Activated CD4-positive, alpha-beta memory T cell treated with anti-CD3 and anti-CD28 coated beads for 36 hours (primary cell): ENCODE measurements around the gene GHDC. TPM values are rescaled to one million over a fixed set of nuclear protein-coding genes. Genes with fewer than 3 reads are reported as not detected.
A peak's percentile ranks its signal among the peaks of the same experiment; 100 is the strongest.
"Not testable (repeated sequence)": the region's sequence is repeated elsewhere in the genome, so short reads cannot be mapped to it uniquely, and the experiment has no call there.

ENCODE experiments used
- CTCF ChIA-PET: fragments of 350-600 bp; sonication (Branson Sonifier 250); formaldehyde crosslinking; loops from one replicate; lab custom pipeline; 2021; ENCODE audit warnings: antibody characterized with exemption, inconsistent platforms; lab: Charles Lee
- POLR2A ChIA-PET: fragments of 350-600 bp; sonication (Branson Sonifier 250); formaldehyde crosslinking; loops from one replicate; lab custom pipeline; 2021; ENCODE audit warnings: antibody characterized with exemption; lab: Charles Lee
- DNase-seq: peaks from one replicate; pipeline ENCODE4 v3.0.0-alpha.2; 2020
- H3K27ac Mint-ChIP-seq: one replicate; pipeline ENCODE4 v1.8.0; 2021; ENCODE audit warnings: mixed read lengths
- H3K27me3 Mint-ChIP-seq: one replicate; pipeline ENCODE4 v1.8.0; 2021; ENCODE audit warnings: mixed read lengths
- H3K36me3 Mint-ChIP-seq: one replicate; pipeline ENCODE4 v1.8.0; 2021; ENCODE audit warnings: mixed read lengths
- H3K4me1 Mint-ChIP-seq: one replicate; pipeline ENCODE4 v1.8.0; 2021; ENCODE audit warnings: low read depth, mixed read lengths
- H3K4me3 Mint-ChIP-seq: one replicate; pipeline ENCODE4 v1.8.0; 2021; ENCODE audit warnings: mild to moderate bottlenecking, mixed read lengths
- H3K9me3 Mint-ChIP-seq: one replicate; pipeline ENCODE4 v1.8.0; 2021; ENCODE audit warnings: mixed read lengths
- intact Hi-C: fragments of 100-400 bp; cut with micrococcal nuclease; formaldehyde crosslinking; loops from one replicate; pipeline ENCODE4 v1.15.1; 2023
- total RNA-seq, 2 experiments: library from RNA; stranded (reverse); gene quantifications; one replicate each; pipeline ENCODE4 v1.2.3, GENCODE V29; 2021

The GHDC gene
- total RNA-seq, 2 experiments from 2014 or later = 13.1 to 13.5 TPM

DNA sequence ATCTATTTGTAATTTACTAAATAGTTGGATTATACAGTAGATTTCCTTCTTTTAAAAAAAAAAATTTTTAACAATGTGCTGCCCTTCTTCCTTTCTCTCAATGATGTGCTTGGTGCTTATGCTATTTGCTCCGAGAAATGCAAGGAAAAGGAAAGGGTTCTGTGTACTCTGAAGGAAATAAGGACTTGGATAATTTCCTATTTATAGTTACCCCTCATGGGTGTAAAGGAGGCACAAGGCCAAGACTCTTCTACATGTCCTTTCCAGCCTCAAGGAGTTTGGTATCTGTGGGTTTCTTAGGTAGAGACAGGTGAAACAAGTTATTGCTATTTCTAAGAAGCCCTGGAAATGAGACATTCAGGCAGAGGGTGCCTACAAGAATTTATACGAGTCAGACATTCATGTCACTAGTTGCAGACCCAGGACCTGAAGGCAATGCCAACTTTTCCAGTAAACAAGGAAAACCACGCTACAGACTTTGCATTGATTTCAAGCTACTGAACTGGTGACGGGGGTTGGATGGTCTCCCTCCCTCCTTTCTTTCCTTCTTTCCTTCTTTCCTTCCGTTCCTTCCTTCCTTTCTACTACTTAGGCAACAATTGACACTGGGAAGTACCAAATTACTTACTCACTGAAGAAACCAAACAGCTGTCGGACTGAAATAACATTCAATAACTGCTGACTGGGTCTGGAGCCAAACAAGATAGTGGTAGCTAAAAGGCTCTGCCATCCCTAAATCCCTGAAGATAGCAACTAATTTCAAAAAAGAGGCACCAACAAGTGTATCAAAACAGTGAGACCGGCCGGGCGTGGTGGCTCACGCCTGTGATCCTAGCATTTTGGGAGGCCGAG is 33.8 kb upstream of the GHDC start:
- ChIA-PET CTCF (no interaction called here), POLR2A (no interaction called here)
- Mint-ChIP-seq H3K27ac (peak overlapping the region; percentile 71), H3K9me3 (no peaks in the 10 kb centered on the region), H3K4me1 (peaks cover 29% of the 10 kb centered on the region), H3K27me3 (no peaks in the 10 kb centered on the region), H3K36me3 (peaks cover 30% of the 10 kb centered on the region), H3K4me3 (no peak overlapping the region)
- intact Hi-C loops = no loop called here
- no peak for DNase-seq

DNA sequence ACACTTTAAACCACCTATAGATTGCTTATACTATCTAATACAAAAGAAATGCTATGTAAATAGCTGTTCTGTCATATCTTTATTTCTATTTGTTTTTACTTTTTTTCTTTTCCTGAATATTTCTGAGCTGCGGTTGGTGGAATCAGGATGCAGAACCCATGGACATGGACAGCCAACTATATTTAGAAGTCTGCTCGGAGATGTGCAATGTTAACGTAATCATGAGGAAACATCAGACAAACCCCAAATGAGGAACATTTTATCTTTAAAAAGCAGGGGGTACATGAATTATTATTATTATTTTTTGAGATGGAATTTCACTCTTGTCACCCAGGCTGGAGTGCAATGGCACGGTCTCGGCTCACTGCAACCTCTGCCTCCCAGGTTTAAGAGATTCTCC is 31.4 kb upstream of the GHDC start:
- Mint-ChIP-seq H3K36me3 (peaks cover 39% of the 10 kb centered on the region), H3K4me3 (no peak overlapping the region), H3K27me3 (no peaks in the 10 kb centered on the region), H3K9me3 (no peaks in the 10 kb centered on the region), H3K27ac (no peak overlapping the region), H3K4me1 (peaks cover 24% of the 10 kb centered on the region)
- intact Hi-C loops = no loop called here
- CTCF ChIA-PET = no interaction called here
- POLR2A ChIA-PET = no interaction called here
- DNase-seq = no peak

DNA sequence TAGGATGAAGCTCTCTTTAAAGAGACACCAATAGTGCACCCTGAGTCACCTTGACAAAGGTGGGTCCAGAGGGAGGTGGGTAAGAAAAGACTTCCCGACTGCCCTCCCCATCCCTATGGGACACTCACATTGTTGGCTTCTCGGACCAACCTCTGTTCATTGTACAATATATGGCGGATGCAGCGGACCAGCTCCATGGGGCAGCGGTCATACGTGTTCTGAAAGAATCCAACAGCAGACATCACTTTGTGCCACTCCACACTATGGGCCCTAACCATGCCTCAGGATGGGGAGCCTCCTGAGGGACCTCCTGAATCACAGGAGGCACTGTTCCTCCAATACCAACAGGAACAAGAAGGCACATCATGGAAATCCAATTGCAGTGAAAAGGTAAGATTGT is 30.4 kb upstream of the GHDC start:
- H3K27ac Mint-ChIP-seq = peak overlapping the region; percentile 35

DNA sequence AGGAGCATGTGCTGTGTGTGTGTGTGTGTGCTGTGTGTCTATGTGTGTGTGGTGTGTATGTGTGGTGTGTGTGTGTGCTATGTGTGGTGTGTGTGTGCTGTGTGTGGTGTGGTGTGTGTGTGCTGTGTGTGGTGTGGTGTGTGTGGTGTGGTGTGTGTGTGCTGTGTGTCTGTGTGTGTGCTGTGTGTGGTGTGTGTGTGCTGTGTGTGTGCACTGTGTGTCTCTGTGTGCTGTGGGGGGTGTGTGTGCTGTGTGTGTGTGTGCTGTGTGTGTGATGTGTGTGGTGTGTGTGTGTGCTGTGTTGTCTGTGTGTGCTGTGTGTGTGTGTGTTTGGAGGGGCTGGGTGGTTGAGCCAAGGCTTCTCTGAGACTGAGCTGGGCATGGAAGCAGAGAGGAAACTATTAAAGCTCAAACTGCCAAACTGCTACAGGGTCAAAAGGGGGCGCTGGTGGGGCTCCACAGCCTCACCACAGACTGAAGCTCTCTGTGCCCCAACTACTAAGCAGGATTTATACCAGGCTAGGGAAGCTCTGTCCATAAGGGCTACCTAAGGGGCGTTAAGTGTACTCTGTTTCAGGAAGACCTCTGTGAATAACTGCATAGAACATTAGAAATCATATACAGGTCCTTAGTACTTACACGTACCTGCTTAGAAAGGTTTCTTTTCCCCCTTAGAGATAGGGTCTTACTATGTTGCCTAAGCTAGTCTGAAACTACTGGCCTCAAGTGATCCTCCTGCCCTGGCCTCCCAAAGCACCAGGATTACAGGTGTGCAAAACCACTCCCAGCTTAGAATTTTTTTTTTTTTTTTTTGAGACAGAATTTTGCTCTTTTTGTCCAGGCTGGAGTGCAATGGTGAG is 27.8 kb upstream of the GHDC start:
- CTCF ChIA-PET = interaction anchor here (0.6 to 3.2 kb wide), 41 partner anchors 9 to 952 kb away, joined by 3 to 87 read pairs (median 6); partner anchors contain the start of genes GHDC, STAT5A and STAT5B
- intact Hi-C loops = loop anchor here (1.0 to 2.0 kb wide), 4 partner anchors 31 to 185 kb away; no protein-coding TSS in a partner anchor
- no peaks in the 10 kb centered on the region for H3K27me3 Mint-ChIP-seq
- H3K36me3 Mint-ChIP-seq = peaks cover 44% of the 10 kb centered on the region
- POLR2A ChIA-PET = interaction anchor here (0.7 to 2.2 kb wide), 9 partner anchors 9 to 89 kb away, joined by 3 to 19 read pairs (median 5); partner anchors contain the start of genes STAT5A and STAT5B
- H3K4me1 Mint-ChIP-seq = peaks cover 3% of the 10 kb centered on the region
- H3K4me3 Mint-ChIP-seq = no peak overlapping the region
- DNase-seq = peak; percentile 67
- peak overlapping the region; percentile 44 for H3K27ac Mint-ChIP-seq
- no peaks in the 10 kb centered on the region for H3K9me3 Mint-ChIP-seq

More for the DNA sequence above, 30.4 kb upstream of the GHDC start:
- Mint-ChIP-seq H3K9me3 (no peaks in the 10 kb centered on the region), H3K27me3 (no peaks in the 10 kb centered on the region), H3K36me3 (peaks cover 43% of the 10 kb centered on the region), H3K4me3 (no peak overlapping the region), H3K4me1 (peaks cover 16% of the 10 kb centered on the region)
- ChIA-PET CTCF (interaction anchor here (3.1 to 3.2 kb wide), 2 partner anchors 63 to 87 kb away, joined by 65 to 87 read pairs; partner anchors contain the start of gene STAT5A), POLR2A (no interaction called here)
- no peak for DNase-seq
- intact Hi-C loops = no loop called here

DNA sequence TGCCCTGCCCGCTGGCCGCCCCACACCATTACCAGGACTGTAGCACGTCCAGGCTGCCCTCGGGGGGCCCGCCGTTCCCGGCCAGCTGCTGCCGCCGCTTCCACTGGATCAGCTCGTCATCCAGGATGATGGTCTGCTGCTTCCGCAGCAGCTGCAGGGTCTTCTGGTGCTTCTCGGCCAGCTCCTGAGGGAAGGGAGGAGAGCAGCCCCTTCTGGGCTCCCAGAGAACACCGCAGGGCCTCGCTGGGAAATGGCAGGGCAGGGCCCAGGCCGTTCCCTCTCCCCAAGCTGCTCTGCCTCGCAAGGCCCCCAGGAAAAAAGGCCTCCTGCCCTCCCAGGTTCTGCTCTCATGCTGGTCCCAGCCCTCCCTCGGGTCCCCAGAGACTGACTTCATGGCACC is 25.0 kb upstream of the GHDC start:
- DNase-seq, intact Hi-C loops, H3K27me3 Mint-ChIP-seq, CTCF ChIA-PET, H3K4me3 Mint-ChIP-seq, POLR2A ChIA-PET, H3K4me1 Mint-ChIP-seq, H3K27ac Mint-ChIP-seq, H3K9me3 Mint-ChIP-seq: not testable (repeated sequence)
- H3K36me3 Mint-ChIP-seq = peaks cover 57% of the 10 kb centered on the region

DNA sequence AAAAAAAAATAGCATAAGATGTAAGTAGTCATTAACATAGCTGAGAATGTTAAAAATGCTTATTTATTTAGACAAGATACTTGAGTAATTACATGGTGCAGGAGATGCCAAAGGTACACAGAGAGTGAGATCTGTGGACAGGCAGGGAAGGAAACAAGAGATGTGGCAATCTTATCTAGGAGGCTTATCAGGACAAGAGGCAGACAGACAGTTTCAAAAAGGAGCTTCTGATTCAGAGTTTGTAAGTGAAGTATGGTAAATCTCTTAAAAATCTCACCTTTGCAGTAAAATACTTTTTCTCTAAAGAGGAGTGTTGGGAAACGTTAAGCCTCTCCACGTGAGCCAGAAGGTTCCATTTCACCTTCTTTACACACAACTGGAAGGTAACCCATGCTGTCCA is 19.9 kb upstream of the GHDC start:
- H3K27ac Mint-ChIP-seq = no peak overlapping the region

DNA sequence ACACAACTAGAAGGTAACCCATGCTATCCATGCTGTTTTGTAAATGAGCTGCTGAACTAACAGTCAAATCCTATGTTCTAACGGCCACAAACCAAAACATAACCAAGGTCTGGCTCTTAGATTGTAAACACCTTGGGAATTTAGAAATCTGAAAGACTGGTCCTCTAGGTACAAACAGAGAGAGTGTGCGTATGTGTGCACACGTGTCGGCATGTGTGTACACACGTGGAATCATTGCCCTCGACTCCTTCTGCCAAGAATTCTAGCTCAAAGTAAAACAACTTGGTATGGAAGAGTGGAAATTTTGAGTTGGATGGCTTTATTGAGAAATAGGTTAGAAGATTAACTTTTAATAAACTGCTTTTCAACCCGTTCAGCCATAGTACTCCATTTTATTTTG is 18.1 kb upstream of the GHDC start:
- DNase-seq = no peak
- Mint-ChIP-seq H3K27ac (no peak overlapping the region), H3K4me1 (no peaks in the 10 kb centered on the region), H3K4me3 (no peak overlapping the region), H3K9me3 (no peaks in the 10 kb centered on the region), H3K27me3 (no peaks in the 10 kb centered on the region), H3K36me3 (peaks cover 63% of the 10 kb centered on the region)
- POLR2A ChIA-PET = interaction anchor here (0.6 kb wide), 1 partner anchor 10 kb away, joined by 3 read pairs; no protein-coding TSS in a partner anchor
- CTCF ChIA-PET = interaction anchor here (4.8 kb wide), 1 partner anchor 10 kb away, joined by 31 read pairs; no protein-coding TSS in a partner anchor
- intact Hi-C loops = no loop called here

More for the DNA sequence above, 19.9 kb upstream of the GHDC start:
- Mint-ChIP-seq H3K9me3 (no peaks in the 10 kb centered on the region), H3K27me3 (no peaks in the 10 kb centered on the region), H3K4me3 (no peak overlapping the region), H3K4me1 (no peaks in the 10 kb centered on the region), H3K36me3 (peaks cover 66% of the 10 kb centered on the region)
- CTCF ChIA-PET = interaction anchor here (0.6 to 4.8 kb wide), 7 partner anchors 9 to 189 kb away, joined by 3 to 31 read pairs (median 3); no protein-coding TSS in a partner anchor
- POLR2A ChIA-PET = no interaction called here
- DNase-seq = no peak
- intact Hi-C loops = no loop called here

DNA sequence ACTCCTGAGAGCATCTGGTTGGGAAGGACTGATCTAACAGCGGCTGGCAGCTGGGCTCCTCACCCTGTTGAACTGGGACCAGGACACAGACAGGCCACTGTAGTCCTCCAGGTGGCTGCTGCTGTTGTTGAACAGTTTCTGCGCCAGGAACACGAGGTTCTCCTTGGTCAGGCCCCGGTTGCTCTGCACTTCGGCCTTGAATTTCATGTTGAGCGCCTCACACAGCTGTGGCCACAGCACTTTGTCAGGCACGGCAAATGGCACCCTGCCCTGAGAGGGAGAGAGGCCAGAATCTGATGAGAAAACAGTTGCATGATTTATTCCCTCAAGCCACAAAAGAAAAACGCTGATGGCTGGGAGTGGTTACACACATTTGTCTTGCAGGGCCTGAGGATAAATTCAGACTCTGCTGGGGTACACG is 17.6 kb upstream of the GHDC start:
- H3K4me1 Mint-ChIP-seq, POLR2A ChIA-PET, H3K9me3 Mint-ChIP-seq, DNase-seq, H3K4me3 Mint-ChIP-seq, H3K27ac Mint-ChIP-seq, H3K27me3 Mint-ChIP-seq, intact Hi-C loops: not testable (repeated sequence)
- H3K36me3 Mint-ChIP-seq = peaks cover 62% of the 10 kb centered on the region
- CTCF ChIA-PET = interaction anchor here (4.8 kb wide), 1 partner anchor 11 kb away, joined by 31 read pairs; no protein-coding TSS in a partner anchor

DNA sequence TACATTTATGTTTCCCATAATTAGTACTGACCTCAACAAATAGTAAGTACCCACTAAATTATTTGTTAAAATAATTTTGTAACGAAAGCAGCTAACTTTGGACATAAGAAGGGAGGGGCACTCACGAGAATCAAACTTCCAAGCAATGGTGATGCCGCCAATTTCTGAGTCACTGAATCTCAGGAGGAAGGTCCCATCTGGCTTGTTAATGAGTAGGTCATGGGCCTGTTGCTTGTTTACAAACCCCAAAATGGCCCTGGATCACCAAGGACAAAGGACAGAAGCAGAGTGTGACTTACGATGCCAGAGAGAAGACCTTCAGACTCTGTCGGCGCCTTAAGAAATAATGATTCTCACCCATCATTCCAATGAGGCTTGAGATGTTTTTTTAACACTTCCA is 15.8 kb upstream of the GHDC start:
- POLR2A ChIA-PET = no interaction called here
- Mint-ChIP-seq H3K4me3 (no peak overlapping the region), H3K27ac (no peak overlapping the region), H3K9me3 (no peaks in the 10 kb centered on the region), H3K27me3 (no peaks in the 10 kb centered on the region), H3K4me1 (no peaks in the 10 kb centered on the region), H3K36me3 (peaks cover 56% of the 10 kb centered on the region)
- CTCF ChIA-PET = interaction anchor here (4.8 kb wide), 1 partner anchor 13 kb away, joined by 31 read pairs; no protein-coding TSS in a partner anchor
- intact Hi-C loops = no loop called here
- no peak for DNase-seq

DNA sequence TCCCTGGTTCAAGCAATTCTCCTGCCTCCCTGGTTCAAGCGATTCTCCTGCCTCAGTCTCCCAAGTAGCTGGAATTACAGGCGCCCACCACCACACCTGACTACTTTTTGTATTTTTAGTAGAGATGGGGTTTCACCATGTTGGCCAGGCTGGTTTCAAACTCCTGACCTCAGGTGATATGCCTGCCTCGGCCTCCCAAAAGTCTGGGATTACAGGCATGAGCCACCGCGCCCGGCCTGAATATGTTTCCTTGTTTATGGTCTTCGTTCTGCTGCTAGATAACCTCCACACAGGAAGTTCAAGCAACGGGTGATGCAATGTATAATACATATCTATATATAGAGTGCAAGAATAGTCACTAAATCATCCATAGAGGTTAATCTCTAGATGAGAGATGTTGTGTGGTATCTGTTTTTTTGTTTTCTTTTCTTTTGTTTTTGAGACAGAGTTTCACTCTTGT is 11.9 kb upstream of the GHDC start:
- H3K27ac Mint-ChIP-seq = peak overlapping the region; percentile 30
- intact Hi-C loops, H3K9me3 Mint-ChIP-seq, H3K4me1 Mint-ChIP-seq, POLR2A ChIA-PET, DNase-seq, H3K4me3 Mint-ChIP-seq, H3K27me3 Mint-ChIP-seq: not testable (repeated sequence)
- CTCF ChIA-PET = interaction anchor here (1.2 kb wide), 1 partner anchor 25 kb away, joined by 3 read pairs; the partner anchor contains the start of gene KCNH4
- peaks cover 64% of the 10 kb centered on the region for H3K36me3 Mint-ChIP-seq

DNA sequence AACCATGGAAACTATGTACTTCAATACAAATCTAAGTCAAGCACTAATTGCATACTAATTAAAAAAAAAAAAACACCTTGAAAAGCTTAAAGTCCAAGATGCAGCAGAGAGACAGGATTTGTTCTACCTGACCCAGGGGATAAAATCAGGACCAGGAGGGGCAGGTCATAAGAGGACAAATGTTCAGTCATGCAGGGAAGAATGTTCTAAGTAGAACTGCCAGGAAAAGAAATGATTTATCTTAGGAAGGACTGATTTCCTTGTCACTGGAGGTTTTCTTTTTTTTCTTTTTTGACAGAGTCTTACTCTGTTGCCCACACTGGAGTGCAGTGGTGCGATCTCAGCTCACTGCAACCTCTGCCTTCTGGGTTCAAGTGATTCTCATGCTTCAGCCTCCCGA is 9.1 kb upstream of the GHDC start:
- H3K27me3 Mint-ChIP-seq = no peaks in the 10 kb centered on the region
- H3K9me3 Mint-ChIP-seq = no peaks in the 10 kb centered on the region
- ChIA-PET POLR2A (no interaction called here), CTCF (no interaction called here)
- H3K27ac Mint-ChIP-seq = no peak overlapping the region
- DNase-seq = no peak
- no peak overlapping the region for H3K4me3 Mint-ChIP-seq
- no peaks in the 10 kb centered on the region for H3K4me1 Mint-ChIP-seq
- peaks cover 54% of the 10 kb centered on the region for H3K36me3 Mint-ChIP-seq
- intact Hi-C loops = no loop called here
